K562 (cell line): Measurements from ENCODE around the gene IFI6. TPM values are rescaled to one million over a fixed set of nuclear protein-coding genes. Genes with fewer than 3 reads are reported as not detected.

Experiments used
- CBX8 ChIP-seq: fragments of 200-600 bp; sonication (generic); IDR thresholded peaks from 2 replicates; pipeline ENCODE4 v1.6.1; 2012; ENCODE audit warnings: borderline replicate concordance, mixed run types, low read depth, mild to moderate bottlenecking, moderate library complexity, mixed read lengths, low read length, control low read depth, inconsistent platforms; ENCODE audit not compliant: poor library complexity, severe bottlenecking; ENCODE audit errors: extremely low read depth
- CEBPG ChIP-seq, 3 experiments: fragments of 200-800 bp in 1 of 3; sonication (Bioruptor generic) in 1 of 3; sonication (generic) in 1 of 3; formaldehyde crosslinking in 1 of 3; IDR thresholded peaks in 2 of 3; conservative IDR thresholded peaks in 1 of 3; 2 replicates each; pipeline versions ENCODE4 v1.6.1 to v1.8.0; 2016 to 2022; ENCODE audit warnings: missing compliant biosample characterization in 2 of 3, missing genetic modification characterization in 2 of 3, mild to moderate bottlenecking in 1 of 3, missing genetic modification reagents in 1 of 3
- FIP1L1 ChIP-seq: fragments of 200-400 bp; formaldehyde crosslinking; IDR thresholded peaks from 2 replicates; pipeline ENCODE4 v1.6.1; 2018; ENCODE audit warnings: mild to moderate bottlenecking, low read depth, low read length; ENCODE audit not compliant: poor library complexity, severe bottlenecking
- GTF2A2 ChIP-seq: IDR thresholded peaks from 2 replicates; pipeline ENCODE4 v1.6.1; 2016; ENCODE audit warnings: mild to moderate bottlenecking, missing genetic modification characterization, missing compliant biosample characterization
- KAT2B ChIP-seq: IDR thresholded peaks from one replicate; pipeline ENCODE4 v1.6.1; 2012; ENCODE audit warnings: low read depth, mild to moderate bottlenecking, control low read depth, inconsistent platforms, low read length, moderate library complexity
- NCOA2 ChIP-seq, 2 experiments: fragments of 450-650 bp; IDR thresholded peaks; 2 replicates each; pipeline ENCODE4 v1.6.1; 2018; ENCODE audit warnings: mild to moderate bottlenecking in 2 of 2, moderate library complexity in 1 of 2; ENCODE audit not compliant: partially characterized antibody in 2 of 2
- PHTF2 ChIP-seq: fragments of 250-450 bp; sonication (Bioruptor Pico); IDR thresholded peaks from 2 replicates; pipeline ENCODE4 v1.5.0; 2021; ENCODE audit warnings: mild to moderate bottlenecking
- PTBP1 ChIP-seq: fragments of 200-400 bp; formaldehyde crosslinking; IDR thresholded peaks from 2 replicates; pipeline ENCODE4 v1.6.1; 2017; ENCODE audit warnings: low read depth, low read length
- RBFOX2 ChIP-seq: fragments of 200-400 bp; formaldehyde crosslinking; IDR thresholded peaks from 2 replicates; pipeline ENCODE4 v1.6.1; 2017; ENCODE audit warnings: low read depth, mild to moderate bottlenecking, low read length, moderate library complexity
- RBM14 ChIP-seq: fragments of 200-400 bp; formaldehyde crosslinking; IDR thresholded peaks from 2 replicates; pipeline ENCODE4 v1.6.1; 2018; ENCODE audit warnings: low read depth, mild to moderate bottlenecking, low read length, moderate library complexity, borderline replicate concordance; ENCODE audit not compliant: insufficient read depth
- SMARCA5 ChIP-seq: fragments of 450-650 bp; IDR thresholded peaks from 2 replicates; pipeline ENCODE4 v1.6.1; 2016
- SP1 ChIP-seq: sonication (generic); formaldehyde crosslinking; IDR thresholded peaks from 2 replicates; pipeline ENCODE4 v1.8.1; 2022; ENCODE audit warnings: mild to moderate bottlenecking, missing genetic modification reagents
- SPI1 ChIP-seq: IDR thresholded peaks from 2 replicates; pipeline ENCODE4 v1.6.1; 2011; ENCODE audit warnings: low read depth, low read length, control low read depth, borderline replicate concordance
- TCF3 ChIP-seq: sonication (generic); formaldehyde crosslinking; IDR thresholded peaks from 2 replicates; pipeline ENCODE4 v1.4.0; 2020; ENCODE audit warnings: mild to moderate bottlenecking, missing genetic modification reagents
- TSC22D4 ChIP-seq: fragments of 450-650 bp; IDR thresholded peaks from 2 replicates; pipeline ENCODE4 v1.6.1; 2016; ENCODE audit warnings: missing genetic modification characterization, missing biosample characterization, control low read depth
- ZNF224 ChIP-seq: sonication (generic); formaldehyde crosslinking; IDR thresholded peaks from 2 replicates; pipeline ENCODE4 v1.8.0; 2022; ENCODE audit warnings: mild to moderate bottlenecking, missing genetic modification reagents
- ZNF785 ChIP-seq: fragments of 250-450 bp; sonication (Bioruptor Pico); IDR thresholded peaks from 2 replicates; pipeline ENCODE4 v1.4.0; 2020; ENCODE audit warnings: mild to moderate bottlenecking
- polyA plus RNA-seq, 8 experiments: library from polyadenylated mRNA; depleted of rRNA in 4 of 8; stranded (reverse) in 5 of 8; unstranded in 3 of 8; fragments of >200 nt; fragmentation: Nextera tagmentation in 2 of 8; fragmentation: Illumina TruSeq in 1 of 8; extraction: Ambion mirVana in 2 of 8; extraction: Trizol in 1 of 8; gene quantifications; 2 replicates each; pipeline versions ENCODE4 v1.2.1 to v1.2.3, GENCODE V29; 2011 to 2014; ENCODE audit warnings: inconsistent platforms in 1 of 8, missing spikeins in 1 of 8
- total RNA-seq, 7 experiments: library from RNA; depleted of rRNA in 6 of 7; stranded (reverse); fragments of >200 nt in 6 of 7; fragmentation: Illumina TruSeq in 2 of 7; extraction: Trizol in 2 of 7; gene quantifications; 2 replicates each; pipeline versions ENCODE4 v1.2.1 to v1.2.3, GENCODE V29; 2011 to 2021; ENCODE audit warnings: low replicate concordance in 1 of 7
- TF ChIP-seq, protein P1 (sequence below): fragments of 450-650 bp; IDR thresholded peaks from 2 replicates; pipeline ENCODE4 v1.6.1; 2016; ENCODE audit warnings: antibody characterized with exemption
- TF ChIP-seq, protein P2 (sequence below): fragments of 250-450 bp; sonication (Bioruptor Pico); IDR thresholded peaks from 2 replicates; pipeline ENCODE4 v1.9.0; 2021; ENCODE audit warnings: mild to moderate bottlenecking
- TF ChIP-seq, protein P3 (sequence below): fragments of 250-450 bp; sonication (Bioruptor Pico); IDR thresholded peaks from 2 replicates; pipeline ENCODE4 v1.5.0; 2020; ENCODE audit warnings: mild to moderate bottlenecking, borderline replicate concordance

IFI6 gene
- total and polyA plus RNA-seq, 9 of the 15 experiments (the other 6 are each of a cell fraction or from before 2014, with no cell fraction given), result 0.17 to 4.5 (median 2.2) TPM

DNA sequence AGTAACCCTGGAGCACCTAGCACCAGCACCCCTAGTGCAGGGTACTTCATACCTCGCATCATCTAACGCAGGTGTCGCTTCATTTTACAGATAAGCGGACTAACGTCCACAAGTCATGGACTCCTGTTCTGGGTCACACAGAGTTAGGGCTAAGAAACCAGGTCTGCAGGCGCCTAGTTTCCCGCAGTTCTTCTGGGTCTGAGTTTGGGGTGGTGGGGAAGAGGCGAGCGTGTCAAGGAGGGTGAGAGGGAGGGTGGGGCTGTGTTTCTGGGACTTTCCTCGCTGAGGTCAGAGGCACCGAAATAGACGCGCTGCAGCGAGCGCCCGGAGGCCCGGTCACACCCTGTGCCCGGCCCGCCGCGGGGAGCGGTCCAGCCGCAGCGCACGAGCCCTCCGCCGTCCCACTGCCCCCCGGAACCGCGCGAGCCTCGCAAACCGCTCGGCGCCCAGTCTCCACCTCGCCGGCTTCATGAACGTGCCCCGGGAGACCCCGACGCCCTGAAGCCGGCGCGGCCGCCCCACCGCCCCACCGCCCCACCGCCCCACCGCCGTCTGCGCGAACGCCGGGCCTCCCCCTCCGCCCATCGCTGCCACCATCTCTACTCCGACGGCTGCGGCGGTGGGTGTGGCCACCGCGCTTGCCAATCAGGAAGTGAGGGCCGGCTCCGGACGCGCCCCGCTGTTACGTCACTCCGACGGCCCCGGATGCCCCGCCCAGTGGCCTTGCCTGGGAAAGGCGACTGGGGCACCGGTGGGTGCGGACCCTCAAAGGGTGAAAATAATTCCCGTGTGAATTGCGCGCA lies 12.3 kb downstream of the IFI6 start (continued):
- TF ChIP-seq, protein P1, sequence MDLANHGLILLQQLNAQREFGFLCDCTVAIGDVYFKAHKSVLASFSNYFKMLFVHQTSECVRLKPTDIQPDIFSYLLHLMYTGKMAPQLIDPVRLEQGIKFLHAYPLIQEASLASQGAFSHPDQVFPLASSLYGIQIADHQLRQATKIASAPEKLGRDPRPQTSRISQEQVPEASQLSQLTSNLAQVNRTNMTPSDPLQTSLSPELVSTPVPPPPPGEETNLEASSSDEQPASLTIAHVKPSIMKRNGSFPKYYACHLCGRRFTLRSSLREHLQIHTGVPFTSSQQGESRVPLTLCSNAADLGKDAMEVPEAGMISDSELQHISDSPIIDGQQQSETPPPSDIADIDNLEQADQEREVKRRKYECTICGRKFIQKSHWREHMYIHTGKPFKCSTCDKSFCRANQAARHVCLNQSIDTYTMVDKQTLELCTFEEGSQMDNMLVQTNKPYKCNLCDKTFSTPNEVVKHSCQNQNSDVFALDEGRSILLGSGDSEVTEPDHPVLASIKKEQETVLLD, result no peak
- no peak for TF ChIP-seq FIP1L1
- TF ChIP-seq ZNF224 (CRISPR knock-in tag), result no peak
- TF ChIP-seq RBM14, result no peak
- no peak for TF ChIP-seq ZNF785 (CRISPR knock-in tag)
- no peak for TF ChIP-seq PTBP1
- peak; percentile 86 for TF ChIP-seq RBFOX2
- 0 out of 2 replicates have a peak, but pooled peaks have one; percentile 30 for TF ChIP-seq SMARCA5
- TF ChIP-seq SPI1, result peak; percentile 46; the same call in 1 of the 2 replicates
- TF ChIP-seq TSC22D4 (tag), result no peak
- no peak for TF ChIP-seq GTF2A2
- no peak for TF ChIP-seq CBX8
- TF ChIP-seq, protein P2, sequence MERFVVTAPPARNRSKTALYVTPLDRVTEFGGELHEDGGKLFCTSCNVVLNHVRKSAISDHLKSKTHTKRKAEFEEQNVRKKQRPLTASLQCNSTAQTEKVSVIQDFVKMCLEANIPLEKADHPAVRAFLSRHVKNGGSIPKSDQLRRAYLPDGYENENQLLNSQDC (CRISPR knock-in tag), result no peak
- no peak for TF ChIP-seq TCF3 (CRISPR knock-in tag)
- TF ChIP-seq NCOA2 (IDR thresholded peaks at IDR 0.05; ENCODE audit: partially characterized antibody in 2 of 2), result no peak
- peak; percentile 88 for TF ChIP-seq CEBPG (CRISPR knock-in tag; IDR thresholded peaks at IDR 0.05)
- peak; percentile 80 to 84 for TF ChIP-seq CEBPG (tag; conservative IDR thresholded peaks at IDR 0.05 in 1 of 2, IDR thresholded peaks at IDR 0.05 in 1 of 2)
- no peak for TF ChIP-seq KAT2B
- TF ChIP-seq, protein P3, sequence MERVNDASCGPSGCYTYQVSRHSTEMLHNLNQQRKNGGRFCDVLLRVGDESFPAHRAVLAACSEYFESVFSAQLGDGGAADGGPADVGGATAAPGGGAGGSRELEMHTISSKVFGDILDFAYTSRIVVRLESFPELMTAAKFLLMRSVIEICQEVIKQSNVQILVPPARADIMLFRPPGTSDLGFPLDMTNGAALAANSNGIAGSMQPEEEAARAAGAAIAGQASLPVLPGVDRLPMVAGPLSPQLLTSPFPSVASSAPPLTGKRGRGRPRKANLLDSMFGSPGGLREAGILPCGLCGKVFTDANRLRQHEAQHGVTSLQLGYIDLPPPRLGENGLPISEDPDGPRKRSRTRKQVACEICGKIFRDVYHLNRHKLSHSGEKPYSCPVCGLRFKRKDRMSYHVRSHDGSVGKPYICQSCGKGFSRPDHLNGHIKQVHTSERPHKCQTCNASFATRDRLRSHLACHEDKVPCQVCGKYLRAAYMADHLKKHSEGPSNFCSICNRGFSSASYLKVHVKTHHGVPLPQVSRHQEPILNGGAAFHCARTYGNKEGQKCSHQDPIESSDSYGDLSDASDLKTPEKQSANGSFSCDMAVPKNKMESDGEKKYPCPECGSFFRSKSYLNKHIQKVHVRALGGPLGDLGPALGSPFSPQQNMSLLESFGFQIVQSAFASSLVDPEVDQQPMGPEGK (CRISPR knock-in tag), result no peak
- TF ChIP-seq SP1 (CRISPR knock-in tag), result peak; percentile 90
- TF ChIP-seq PHTF2 (CRISPR knock-in tag), result no peak
